GM19467 (cell line): ENCODE measurements around the gene PLEKHG5.

Experiments used
- ATAC-seq: cut with Tn5 transposase; IDR thresholded peaks from one replicate; pipeline ENCODE4 v1.9.1; 2021; ENCODE audit warnings: mild to moderate bottlenecking, moderate library complexity; ENCODE audit not compliant: unreplicated experiment

PLEKHG5 gene, protein sequence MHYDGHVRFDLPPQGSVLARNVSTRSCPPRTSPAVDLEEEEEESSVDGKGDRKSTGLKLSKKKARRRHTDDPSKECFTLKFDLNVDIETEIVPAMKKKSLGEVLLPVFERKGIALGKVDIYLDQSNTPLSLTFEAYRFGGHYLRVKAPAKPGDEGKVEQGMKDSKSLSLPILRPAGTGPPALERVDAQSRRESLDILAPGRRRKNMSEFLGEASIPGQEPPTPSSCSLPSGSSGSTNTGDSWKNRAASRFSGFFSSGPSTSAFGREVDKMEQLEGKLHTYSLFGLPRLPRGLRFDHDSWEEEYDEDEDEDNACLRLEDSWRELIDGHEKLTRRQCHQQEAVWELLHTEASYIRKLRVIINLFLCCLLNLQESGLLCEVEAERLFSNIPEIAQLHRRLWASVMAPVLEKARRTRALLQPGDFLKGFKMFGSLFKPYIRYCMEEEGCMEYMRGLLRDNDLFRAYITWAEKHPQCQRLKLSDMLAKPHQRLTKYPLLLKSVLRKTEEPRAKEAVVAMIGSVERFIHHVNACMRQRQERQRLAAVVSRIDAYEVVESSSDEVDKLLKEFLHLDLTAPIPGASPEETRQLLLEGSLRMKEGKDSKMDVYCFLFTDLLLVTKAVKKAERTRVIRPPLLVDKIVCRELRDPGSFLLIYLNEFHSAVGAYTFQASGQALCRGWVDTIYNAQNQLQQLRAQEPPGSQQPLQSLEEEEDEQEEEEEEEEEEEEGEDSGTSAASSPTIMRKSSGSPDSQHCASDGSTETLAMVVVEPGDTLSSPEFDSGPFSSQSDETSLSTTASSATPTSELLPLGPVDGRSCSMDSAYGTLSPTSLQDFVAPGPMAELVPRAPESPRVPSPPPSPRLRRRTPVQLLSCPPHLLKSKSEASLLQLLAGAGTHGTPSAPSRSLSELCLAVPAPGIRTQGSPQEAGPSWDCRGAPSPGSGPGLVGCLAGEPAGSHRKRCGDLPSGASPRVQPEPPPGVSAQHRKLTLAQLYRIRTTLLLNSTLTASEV

GRCh38 chr1:6491480-6491962, at the start of gene PLEKHG5:
PLEKHG5 (minus strand) TSS chr1:6491667; CDS start chr1:6477571, 14,096 bp downstream.
- no peak for ATAC-seq

DNA sequence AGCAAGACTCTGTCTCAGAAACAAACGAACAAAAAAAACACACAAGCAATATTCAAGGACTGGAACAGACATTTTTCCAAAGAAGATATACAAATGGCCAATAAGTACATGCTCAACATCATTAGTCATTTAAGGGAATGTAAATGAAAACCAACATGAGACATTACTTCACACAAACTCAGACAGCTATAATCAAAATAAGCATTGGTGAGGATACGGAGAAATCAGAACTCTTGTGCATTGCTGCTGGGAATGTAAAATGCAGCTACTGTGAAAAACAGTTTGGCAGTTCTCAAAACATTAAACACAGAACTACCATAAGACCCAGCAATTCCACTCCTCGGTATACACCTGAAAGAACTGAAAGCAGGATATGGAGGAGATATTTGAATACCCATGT, 47.5 kb upstream of the PLEKHG5 start:
- ATAC-seq = no peak

DNA sequence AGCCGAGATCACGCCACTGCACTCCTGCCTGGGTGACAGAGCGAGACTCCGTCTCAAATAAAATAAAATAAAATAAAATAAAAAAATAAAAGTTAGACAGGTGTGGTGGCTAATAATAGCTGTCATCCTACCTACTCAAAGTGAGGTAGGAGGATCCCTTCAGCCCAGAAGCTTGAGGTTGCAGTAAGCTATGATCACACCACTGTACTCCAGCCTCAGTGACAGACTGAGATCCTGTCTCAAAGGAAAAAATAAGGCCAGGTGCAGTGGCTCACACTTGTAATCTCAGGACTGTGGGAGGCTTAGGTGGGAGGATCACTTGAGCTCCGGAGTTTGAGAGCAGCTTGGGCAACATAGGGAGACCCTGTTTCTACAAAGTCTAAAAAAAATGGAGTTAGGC, 44.8 kb upstream of the PLEKHG5 start:
- no peak for ATAC-seq

DNA sequence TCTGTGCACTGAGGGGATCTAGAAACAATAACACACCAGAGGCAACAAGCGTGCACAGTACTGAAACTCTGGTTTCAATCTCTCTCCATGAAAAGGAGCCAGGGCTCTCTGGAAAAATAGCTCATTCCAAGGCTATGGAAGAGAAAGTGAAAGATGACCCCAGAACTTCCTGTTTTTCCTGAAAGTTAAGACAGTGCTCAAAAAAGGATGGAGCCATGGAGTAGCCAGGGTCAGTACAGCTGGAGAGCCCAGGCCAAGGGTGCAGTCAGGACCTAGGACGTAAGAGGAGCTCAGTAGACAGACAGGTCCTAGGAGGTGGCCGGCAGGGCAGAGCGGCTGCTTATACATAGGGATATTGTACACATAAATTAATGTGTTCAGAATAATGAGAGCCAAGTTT, 43.7 kb upstream of the PLEKHG5 start:
- ATAC-seq = no peak

DNA sequence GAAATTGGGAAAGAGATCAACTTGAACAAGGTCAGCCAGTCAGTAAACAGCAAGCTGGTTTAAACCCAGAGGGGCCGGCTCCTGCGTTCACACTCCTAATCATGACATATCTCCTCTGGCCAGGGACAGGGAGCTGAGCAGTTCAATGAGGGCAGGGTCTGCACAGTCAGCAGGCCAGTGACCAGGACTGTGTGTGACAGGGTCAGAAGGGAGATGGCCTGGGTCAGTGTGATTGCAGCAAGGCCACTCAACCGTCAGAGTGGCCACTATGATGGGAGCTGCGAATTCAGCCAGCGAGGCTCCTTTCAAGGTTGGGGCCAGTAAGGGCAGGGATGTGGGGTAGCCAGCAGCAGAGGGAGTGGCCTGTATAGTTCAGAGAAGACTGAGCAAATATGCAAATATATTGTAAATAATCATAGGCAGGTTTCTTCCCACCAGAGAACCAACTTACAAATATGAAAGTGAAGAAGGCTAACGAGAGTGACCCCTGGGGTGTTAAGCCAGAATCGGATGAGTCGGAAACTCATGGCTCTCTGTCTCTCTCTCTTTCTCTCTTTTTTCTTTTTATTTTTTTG, 42.9 kb upstream of the PLEKHG5 start:
- no peak for ATAC-seq

DNA sequence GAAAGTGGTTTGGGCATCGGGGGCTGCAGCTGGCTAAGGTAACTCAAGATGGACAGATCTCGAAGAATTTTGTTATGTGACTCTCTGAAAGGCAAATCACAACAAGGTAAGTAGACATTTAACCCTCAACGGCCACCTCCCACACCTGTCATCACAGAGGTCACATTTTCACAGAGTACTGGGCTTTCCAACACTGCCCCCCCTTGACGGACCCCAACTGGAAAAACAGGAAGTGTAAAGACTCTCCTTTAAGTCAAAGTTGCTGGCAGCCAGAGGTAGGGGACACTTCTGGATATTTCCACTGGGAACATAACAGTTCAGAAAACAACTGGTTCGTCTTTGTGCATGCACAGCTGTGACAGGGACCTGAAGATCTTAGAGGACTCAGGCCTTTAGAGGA, 40.5 kb upstream of the PLEKHG5 start:
- ATAC-seq = no peak

- no peak for ATAC-seq
Observed at GRCh38 chr1:6530504-6531160, 39.2 kb upstream of the PLEKHG5 start.

GRCh38 chr1:6528492-6528891, 37.0 kb upstream of the PLEKHG5 start:
- ATAC-seq = no peak

- no peak for ATAC-seq
Observed at GRCh38 chr1:6526316-6526715, 34.8 kb upstream of the PLEKHG5 start.

DNA sequence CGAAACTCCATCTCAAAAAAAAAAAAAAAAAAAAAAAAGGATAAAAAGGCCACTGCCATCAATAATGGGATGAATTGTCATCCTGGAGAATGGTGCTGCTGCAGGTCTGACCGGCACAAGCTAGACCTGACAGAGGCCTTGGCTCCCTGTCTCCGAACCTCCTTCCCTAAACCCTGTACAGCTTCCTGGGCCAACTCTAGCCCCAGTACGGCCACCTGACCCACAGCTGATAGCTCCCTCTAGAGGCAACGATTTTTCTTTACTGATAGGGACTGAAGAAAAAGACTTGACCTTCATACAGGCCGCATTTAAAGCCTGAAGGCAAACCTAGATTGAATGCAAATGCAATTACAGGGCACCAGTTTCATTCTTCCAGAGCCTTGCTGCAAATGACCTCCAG, 32.1 kb upstream of the PLEKHG5 start:
- no peak for ATAC-seq

- ATAC-seq = no peak
Observed at GRCh38 chr1:6521536-6521935, 30.1 kb upstream of the PLEKHG5 start.

DNA sequence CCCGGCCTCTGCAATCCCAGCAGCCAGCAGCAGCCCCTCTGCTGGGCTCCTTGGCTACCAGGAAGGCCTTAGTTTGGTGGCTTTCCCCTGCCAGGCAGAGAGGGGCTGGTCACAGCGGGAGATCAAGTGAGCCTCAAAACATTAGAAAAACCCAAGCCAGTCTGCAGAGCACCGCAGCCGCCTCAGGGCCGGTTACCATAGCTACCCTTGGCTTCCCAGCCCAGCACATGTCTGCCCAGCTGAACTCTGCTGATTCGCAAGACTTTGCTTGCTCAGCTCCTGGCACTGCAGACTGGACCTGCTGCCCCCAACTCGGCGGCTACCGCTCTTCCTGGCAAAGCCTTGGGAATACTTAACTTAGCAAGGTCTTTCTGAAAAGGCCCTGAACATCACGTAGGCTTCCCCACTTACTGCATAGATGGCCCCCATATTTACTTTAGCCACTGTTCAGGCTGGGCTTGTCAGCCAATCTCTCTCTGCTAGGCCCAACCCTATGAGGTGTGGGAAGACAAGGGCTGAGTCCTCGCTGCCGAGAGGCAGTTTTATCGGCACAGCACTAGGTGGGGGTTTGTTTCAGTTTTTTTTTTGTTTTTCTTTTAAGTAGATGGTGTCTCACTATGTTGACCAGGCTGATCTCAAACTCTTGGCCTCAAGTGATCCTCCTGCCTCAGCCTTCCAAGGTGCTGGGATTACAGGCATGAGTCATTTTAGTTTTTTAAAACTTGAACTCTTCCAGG, 28.6 kb upstream of the PLEKHG5 start:
- no peak for ATAC-seq

- ATAC-seq = no peak
Observed at GRCh38 chr1:6519491-6519934, 28.0 kb upstream of the PLEKHG5 start.

DNA sequence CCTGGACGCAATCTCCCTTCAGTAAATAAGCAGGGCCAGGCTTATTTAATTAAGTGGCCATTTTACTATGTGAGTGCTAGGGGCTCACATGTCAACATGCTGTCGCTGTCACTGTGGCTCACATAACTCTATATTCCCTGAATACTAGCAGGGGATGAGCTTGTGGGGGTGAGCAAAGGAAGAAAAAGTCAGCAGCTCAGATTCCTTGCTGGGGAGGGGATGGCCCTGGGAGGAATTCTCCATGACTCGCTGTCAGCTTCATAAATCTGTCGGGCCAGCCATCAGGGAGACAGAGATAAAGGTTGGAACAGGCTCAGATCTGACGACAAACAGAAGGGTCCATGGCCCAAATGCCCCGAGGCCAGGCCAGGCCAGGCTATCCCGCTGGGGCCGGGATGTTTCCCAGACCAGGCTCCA, 26.0 kb upstream of the PLEKHG5 start:
- no peak for ATAC-seq

GRCh38 chr1:6515771-6516170, 24.3 kb upstream of the PLEKHG5 start:
- no peak for ATAC-seq

DNA sequence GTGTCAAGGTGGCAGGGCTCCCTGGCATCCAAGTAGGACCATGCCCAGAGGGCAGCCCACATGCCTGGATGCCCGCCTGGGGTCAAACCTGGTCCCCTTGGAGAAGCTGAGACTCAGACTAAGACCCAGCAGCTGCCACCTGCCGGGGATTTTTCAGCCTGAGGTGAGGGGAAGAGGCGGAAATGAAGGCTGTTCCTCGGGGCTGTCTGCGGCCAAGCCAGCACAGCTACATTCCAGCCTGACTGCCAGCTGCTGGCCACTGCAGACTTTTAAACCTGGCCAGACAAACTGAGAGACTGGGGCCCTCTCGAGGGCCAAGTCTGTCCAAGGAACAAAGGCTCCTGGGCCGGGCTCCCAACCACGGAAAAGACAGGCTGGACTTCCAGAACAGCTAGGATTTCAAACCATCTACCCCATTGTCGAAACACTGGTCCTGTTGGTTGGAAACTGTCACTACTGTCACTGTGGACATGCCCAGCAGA, 21.9 kb upstream of the PLEKHG5 start:
- no peak for ATAC-seq

DNA sequence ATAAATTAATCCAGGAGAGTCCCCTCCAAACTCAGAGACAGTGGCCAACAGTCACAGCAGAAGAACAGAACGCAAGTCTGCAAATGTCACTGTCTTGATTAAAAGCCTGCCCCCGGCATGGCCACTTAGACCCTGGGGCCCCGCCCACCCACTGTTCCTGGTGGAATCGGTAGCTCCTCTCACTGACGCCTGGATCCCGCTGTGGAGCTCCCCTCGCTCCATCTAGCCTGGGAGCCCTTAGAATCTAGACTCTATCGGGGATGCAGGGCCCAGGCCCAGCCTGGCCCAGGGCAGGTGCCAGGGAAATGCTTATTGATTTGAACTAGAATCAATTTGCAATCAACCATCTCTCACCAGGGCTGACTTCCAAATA, 21.4 kb upstream of the PLEKHG5 start:
- no peak for ATAC-seq

- ATAC-seq = no peak
Observed at GRCh38 chr1:6512245-6512907, 20.9 kb upstream of the PLEKHG5 start.

- ATAC-seq = no peak
Observed at GRCh38 chr1:6511561-6512244, 20.2 kb upstream of the PLEKHG5 start.
